ENCODE measurements around the gene OPA3.

The OPA3 gene

DNA sequence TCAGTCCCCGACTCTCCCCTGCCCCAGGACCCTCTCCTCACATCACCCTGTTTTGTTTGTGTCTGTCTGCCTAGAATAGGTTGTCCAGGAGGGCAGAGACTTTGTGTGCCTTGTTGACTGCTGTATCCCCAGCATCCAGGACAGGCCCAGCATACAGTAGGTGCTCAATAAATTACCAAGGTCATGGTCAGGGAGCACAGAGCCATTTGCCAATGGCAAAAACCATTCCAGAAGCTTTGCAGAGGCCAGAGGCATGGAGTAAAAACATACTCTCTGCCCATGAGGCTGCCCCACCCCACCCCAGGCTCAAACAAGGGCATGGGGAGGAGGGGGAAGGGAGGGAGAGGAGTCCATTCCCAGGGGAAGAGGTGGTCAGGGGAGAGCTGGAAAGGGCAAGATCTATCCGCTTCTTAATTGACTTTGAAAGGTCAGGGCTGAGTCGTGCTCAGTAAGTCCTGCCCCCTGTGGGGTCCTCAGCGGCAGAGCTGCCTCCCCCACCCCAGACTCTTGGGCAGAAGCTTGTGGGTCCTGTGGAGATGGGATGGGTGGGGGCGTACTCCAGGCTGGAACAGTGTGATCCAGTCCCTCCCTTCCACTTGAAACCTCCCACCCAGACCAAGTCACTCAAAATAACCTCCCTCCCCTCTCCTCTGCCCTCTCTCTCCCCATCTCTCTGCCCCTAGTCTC, 13.0 kb upstream of the OPA3 start:
- no peak for DNase-seq

DNA sequence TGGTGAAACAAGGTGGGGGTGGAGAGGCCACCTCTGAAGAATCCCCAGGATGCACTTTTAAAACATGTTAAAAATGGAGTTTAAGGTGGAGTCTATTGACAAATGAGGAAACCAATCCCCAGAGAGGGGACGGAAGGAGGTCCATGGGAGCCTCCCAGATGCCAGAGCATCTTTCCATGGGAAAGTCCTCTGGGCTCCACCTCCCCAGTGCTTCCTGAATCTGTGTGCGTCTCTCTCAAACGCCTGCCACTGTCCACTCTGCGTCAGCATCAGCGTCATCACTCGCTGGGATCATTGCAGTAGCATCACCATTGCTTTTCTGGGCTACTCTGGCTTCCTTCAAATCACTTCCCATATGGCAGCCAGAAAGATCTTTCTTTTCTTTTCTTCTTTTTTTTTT, 11.2 kb upstream of the OPA3 start:
- DNase-seq: no peak

- no peak for DNase-seq
These were observed 8.9 kb upstream of the OPA3 start for GRCh38 chr19:45593520-45593919.

DNA sequence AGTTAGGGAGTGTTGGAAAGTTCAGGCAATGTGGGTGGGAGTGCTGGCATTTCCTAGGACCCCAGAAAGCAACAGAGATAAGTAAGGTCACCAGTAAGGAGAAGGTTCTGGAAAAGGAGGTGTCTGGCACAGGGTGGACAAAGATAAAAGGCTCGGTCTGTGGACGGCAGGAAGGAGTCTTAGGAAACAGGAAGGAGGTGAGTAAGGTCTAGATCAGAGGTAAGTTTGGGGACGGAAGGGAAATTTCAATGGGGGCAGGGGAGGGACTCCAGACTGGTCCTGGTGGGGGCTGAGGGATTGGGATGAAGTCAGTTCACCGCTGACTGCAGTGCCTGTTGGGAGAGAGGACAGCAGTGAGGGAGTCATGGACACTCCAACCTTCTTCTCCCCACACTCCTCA, 7.8 kb upstream of the OPA3 start:
- no peak for DNase-seq

GRCh38 chr19:45591638-45592005, 7.0 kb upstream of the OPA3 start:
- no peak for DNase-seq

DNA sequence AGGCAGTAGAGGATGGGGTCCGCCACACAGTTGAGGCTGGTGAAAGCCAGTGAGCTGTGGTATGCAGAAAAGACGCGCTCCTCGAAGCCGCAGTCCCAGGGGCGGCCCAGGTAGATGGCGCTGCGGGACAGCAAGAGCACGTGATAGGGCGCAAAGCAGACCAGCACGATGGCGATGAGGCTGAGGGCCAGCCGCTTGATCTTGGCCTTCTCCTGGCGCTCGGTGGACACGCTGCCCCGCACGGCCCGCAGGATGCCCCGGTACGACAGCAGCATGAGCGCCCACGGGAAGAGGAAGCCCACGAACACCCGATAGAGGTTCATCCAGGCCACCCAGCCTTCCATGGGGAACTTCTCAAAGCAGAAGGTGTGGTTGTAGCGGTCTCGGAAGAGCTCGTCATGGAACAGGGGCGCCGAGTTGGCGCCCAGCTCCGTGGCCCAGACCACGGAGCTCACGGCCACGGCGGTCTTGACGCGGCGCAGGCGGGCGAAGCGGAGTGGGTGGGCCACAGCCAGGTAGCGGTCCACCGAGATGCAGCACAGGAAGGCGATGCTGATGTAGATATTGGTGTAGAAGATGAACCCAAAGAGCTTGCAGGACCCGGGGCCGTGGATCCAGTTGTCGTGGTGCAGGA, 6.5 kb upstream of the OPA3 start:
- peak; percentile 6 to 21 for DNase-seq

GRCh38 chr19:45590300-45591003, 5.8 kb upstream of the OPA3 start:
- DNase-seq: no peak

DNA sequence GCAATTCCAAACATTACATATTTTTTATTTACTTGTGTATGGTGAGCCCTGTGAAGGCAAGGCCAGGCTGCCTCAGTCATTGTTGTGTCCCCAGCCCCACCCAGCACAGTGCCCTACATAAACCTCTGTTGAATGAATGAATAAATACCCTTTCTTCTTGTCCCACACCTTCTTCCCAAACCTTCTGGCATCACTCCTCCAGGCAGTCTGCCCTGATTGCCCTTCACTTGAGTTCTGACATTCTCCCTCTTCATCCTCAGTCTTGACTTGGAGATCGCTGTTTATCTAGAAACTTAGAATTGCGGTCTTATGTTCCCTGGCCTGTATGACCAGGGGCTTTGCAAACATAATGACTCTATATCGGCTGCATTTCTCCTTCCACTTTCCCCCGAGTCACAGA, 5.2 kb upstream of the OPA3 start:
- no peak for DNase-seq

DNA sequence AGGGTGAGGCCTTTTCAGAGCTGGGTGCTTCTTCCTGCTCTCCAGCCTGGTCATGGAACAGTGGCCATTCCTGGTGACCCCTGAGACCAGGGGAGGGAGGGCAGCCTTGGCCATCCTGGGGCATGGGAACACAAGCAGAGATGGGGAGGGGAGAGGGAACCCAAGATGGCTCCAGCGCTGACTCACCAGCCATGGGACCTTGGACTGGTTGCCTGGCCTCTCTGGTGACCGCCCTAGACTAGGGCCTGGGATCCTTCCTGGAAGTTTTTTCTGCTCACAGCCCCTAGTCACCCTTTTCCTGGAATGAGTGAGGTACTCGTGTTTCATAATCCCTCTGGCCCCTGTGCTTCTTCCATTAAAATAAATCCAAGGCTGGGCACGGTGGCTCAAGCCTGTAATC, 3.3 kb upstream of the OPA3 start:
- DNase-seq: no peak

DNA sequence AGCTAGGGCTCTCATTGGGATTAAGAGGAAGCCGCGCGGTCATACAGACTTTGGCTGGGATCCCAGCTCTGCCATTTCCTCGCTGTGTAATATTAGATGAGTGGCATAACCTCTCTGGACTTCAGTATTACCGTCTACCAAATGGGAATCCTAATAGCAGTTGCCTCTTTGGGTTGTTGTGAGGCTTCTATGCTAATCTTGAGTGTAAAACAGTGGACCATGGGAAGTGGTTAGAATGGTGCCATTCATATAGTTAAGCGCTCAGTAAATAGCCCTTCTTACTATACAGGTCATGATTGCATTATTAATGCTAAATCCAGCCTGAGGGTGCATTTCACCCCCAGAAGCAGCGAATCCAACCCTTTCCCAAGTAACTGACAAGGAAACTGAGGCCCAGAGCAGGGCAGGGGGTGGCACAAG, 566 bp upstream of the OPA3 start:
- no peak for DNase-seq

DNA sequence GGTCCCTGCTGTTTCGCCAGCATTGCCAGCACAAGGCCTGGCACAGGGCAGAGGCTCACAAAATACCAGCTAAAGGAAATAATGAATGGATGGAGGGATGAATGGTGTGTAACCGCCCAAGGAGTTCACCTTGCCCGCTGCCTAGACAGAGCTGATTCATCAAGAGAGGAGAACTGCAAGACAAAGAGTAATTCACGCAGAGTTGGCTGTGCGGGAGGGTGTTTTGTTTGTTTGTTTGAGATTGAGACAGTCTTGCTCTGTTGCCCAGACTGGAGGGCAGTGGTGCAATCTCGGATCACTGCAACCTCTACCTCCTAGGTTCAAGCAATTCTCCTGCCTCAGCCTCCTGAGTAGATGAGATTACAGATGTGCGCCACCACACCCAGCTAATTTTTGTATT, 3.0 kb downstream of the OPA3 start:
- DNase-seq: no peak

DNA sequence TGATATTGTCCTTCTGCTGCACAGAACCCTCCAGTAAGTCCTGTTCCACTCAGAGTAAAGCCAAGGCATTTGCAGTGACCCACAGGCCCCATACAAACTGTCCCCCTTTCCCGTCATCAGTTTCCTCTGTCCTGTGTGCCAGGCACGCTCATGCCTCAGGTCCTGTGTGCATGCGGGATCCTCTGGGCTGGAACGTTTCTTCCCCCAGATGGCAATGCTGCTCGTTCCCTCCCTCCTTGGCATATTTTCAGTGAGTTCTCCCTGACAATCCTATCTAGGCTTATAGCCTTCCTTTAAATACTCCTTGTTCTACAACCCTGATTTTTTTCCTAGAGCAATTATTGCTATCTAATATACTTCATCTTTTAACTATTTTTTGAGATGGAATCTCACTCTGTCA, 5.7 kb downstream of the OPA3 start:
- no peak for DNase-seq

GRCh38 chr19:45577111-45577905, 7.3 kb downstream of the OPA3 start:
- DNase-seq: no peak

DNA sequence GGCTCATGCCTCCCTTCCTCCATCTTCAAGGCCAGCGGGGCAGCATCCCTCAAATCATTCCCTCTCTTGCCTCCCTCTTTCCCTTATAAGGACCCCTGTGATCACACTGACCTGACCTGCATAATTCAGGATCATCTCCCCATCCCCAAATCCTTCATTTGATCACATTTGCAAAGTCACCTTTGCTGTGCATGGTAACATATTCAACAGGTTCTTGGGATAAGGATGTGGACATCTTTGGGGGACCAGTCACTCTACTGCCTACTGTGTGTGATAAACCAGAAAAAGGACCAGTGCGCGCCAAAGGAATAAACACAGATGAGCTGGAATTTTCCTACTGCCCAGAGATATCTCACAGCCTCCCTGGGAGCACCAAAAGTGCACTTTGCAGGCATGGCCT, 7.9 kb downstream of the OPA3 start:
- no peak for DNase-seq

GRCh38 chr19:45575216-45575615, 9.4 kb downstream of the OPA3 start:
- DNase-seq: no peak

GRCh38 chr19:45574526-45574925, 10.1 kb downstream of the OPA3 start:
- no peak for DNase-seq

DNA sequence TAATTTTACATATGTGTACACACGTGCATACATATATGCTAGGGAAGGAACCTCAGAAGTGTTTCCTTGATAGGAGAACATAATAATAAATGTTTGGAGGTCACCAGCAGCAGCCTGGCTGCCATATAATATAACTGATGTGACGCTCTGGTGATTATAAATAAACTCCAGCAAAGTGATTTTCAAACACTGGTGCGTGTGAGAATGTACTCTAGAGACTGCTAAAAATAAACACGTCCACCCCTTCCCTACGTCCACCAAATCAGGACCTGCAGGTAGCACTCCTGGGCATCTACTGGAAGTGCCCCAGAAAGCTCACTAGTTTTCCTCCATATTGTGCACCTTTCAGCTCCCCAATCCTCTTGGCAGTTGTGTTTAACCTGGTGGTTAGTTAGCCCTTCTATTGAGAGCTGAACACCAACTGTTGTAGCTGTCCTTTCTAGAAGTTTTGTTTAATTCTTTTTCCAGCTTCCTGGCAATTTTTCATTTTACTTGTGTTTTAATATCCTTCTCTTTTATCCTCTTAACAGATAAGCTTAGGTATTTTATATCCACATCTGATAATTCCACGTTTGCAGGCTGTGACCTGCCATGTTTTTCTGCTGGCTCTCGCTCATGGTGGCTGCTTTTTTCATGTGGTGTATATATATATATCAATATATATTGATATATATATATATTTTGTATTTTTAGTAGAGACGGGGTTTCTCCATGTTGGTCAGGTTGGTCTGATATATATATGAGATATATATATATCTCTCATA, 13.0 kb downstream of the OPA3 start:
- no peak for DNase-seq

- peak; percentile 71 to 75 for DNase-seq
These were observed 14.8 kb downstream of the OPA3 start for GRCh38 chr19:45569619-45570421.

GRCh38 chr19:45568732-45569131, 15.9 kb downstream of the OPA3 start:
- DNase-seq: no peak

GRCh38 chr19:45567609-45568008, 17.0 kb downstream of the OPA3 start:
- DNase-seq: no peak

DNA sequence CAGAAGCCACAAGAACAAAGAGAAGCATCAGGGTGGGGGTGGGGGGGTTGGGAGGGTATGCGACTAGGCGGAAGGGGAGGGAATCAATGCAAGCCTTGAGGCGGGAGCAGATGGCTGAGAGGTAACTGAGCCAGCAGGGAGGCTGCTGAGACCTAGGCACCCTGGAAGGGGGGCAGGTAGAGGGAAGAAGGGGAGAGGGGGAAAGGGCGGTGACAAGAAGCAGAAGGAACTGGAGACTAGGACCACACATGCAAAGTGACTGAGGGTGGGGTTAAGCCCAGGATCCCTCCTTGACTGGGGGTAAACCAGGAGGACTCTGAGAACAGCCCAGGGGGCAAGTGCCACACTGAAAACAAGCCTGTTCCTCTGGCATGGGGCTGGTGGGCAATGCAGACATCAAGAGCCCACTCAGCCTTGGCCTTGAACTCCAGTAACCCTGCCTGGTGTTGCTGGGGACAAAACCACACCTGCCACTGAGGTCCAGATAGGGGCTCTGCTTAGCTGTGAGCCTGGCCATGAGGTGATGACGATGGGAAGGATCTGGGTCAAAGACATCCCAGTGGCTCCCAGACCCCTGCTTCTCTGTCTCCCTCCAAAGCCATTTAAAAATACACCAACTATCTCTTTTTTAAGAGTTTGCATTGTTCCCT, 20.3 kb downstream of the OPA3 start:
- DNase-seq: peak in 1 of 2 experiments; percentile 1

Measured in Kasumi-1 (cell line).